ENCODE data around the gene PIK3C2G. TPM values are rescaled to one million over a fixed set of nuclear protein-coding genes. Genes with fewer than 3 reads are reported as not detected.

Gene PIK3C2G, protein sequence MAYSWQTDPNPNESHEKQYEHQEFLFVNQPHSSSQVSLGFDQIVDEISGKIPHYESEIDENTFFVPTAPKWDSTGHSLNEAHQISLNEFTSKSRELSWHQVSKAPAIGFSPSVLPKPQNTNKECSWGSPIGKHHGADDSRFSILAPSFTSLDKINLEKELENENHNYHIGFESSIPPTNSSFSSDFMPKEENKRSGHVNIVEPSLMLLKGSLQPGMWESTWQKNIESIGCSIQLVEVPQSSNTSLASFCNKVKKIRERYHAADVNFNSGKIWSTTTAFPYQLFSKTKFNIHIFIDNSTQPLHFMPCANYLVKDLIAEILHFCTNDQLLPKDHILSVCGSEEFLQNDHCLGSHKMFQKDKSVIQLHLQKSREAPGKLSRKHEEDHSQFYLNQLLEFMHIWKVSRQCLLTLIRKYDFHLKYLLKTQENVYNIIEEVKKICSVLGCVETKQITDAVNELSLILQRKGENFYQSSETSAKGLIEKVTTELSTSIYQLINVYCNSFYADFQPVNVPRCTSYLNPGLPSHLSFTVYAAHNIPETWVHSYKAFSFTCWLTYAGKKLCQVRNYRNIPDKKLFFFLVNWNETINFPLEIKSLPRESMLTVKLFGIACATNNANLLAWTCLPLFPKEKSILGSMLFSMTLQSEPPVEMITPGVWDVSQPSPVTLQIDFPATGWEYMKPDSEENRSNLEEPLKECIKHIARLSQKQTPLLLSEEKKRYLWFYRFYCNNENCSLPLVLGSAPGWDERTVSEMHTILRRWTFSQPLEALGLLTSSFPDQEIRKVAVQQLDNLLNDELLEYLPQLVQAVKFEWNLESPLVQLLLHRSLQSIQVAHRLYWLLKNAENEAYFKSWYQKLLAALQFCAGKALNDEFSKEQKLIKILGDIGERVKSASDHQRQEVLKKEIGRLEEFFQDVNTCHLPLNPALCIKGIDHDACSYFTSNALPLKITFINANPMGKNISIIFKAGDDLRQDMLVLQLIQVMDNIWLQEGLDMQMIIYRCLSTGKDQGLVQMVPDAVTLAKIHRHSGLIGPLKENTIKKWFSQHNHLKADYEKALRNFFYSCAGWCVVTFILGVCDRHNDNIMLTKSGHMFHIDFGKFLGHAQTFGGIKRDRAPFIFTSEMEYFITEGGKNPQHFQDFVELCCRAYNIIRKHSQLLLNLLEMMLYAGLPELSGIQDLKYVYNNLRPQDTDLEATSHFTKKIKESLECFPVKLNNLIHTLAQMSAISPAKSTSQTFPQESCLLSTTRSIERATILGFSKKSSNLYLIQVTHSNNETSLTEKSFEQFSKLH (N-terminal part only)
- total RNA-seq: under 1 TPM; 0.57 to 0.69 TPM

DNA sequence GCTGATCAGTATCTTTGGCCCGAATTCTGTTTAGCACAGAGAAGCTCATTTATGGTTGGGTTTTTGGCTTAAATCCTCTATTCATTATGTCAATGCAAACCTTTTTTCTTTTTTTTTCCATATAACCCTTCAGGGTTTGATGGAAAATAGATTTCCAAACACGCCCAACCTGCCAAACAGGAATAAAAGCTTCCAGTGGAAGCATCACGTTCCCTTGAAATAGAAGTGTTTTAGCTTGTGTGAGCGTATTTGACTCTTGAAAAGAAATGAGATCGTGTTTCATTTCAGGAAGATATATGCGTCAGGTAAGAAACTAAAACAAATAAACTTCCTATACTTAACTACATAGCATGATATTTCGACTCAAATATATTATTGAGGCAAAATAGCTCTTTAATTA is at the start of gene PIK3C2G:
PIK3C2G (plus strand) TSS at position 246 of the 400 bp plus-strand sequence. CDS start 20,564 bp downstream, outside the sequence.
- DNase-seq: no peak
- intact Hi-C loops (cut with DNase I): no loop called here
- Histone ChIP-seq H3K9ac (ENCODE audit: low read depth in 2 of 2, low read length in 2 of 2) (no peak within 1 kb of the TSS), H3K4me3 (no peak within 1 kb of the TSS), H3K9me3 (no peaks in the 10 kb centered on the region), H3K4me1 (no peaks in the 10 kb centered on the region), H3K27me3 (no peaks in the 10 kb centered on the region), H3K27ac (no peak within 1 kb of the TSS), H3K36me3 (no peaks in the 10 kb centered on the region)
- TF ChIP-seq, protein P1, sequence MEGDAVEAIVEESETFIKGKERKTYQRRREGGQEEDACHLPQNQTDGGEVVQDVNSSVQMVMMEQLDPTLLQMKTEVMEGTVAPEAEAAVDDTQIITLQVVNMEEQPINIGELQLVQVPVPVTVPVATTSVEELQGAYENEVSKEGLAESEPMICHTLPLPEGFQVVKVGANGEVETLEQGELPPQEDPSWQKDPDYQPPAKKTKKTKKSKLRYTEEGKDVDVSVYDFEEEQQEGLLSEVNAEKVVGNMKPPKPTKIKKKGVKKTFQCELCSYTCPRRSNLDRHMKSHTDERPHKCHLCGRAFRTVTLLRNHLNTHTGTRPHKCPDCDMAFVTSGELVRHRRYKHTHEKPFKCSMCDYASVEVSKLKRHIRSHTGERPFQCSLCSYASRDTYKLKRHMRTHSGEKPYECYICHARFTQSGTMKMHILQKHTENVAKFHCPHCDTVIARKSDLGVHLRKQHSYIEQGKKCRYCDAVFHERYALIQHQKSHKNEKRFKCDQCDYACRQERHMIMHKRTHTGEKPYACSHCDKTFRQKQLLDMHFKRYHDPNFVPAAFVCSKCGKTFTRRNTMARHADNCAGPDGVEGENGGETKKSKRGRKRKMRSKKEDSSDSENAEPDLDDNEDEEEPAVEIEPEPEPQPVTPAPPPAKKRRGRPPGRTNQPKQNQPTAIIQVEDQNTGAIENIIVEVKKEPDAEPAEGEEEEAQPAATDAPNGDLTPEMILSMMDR (IDR thresholded peaks at IDR 0.05): no peak

DNA sequence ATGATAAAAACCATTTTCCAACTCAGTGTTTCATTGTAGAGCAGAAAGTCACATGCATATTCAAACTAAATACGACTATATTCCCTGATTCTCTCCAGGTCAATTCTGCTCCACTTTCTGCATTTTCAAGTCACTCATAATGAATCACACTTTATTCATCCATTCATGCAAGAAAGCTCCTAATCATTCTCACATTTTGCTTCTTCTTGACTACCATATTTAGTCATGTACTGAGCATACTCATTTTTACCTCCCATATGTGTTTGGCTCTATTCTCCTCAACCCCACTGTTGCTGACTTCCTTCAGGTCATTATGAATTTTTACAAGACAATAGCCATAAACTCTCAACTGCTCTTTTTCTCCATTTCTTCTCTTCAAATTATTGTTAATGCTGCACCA is 43.4 kb upstream of the PIK3C2G start:
- Histone ChIP-seq H3K36me3 (no peaks in the 10 kb centered on the region), H3K9ac (ENCODE audit: low read depth in 2 of 2, low read length in 2 of 2) (no peak overlapping the region), H3K4me3 (no peak overlapping the region), H3K9me3 (no peaks in the 10 kb centered on the region), H3K27ac (no peak overlapping the region), H3K27me3 (no peaks in the 10 kb centered on the region), H3K4me1 (no peaks in the 10 kb centered on the region)
- TF ChIP-seq, protein P1 (IDR thresholded peaks at IDR 0.05): no peak
- intact Hi-C loops (cut with DNase I): no loop called here
- no peak for DNase-seq

DNA sequence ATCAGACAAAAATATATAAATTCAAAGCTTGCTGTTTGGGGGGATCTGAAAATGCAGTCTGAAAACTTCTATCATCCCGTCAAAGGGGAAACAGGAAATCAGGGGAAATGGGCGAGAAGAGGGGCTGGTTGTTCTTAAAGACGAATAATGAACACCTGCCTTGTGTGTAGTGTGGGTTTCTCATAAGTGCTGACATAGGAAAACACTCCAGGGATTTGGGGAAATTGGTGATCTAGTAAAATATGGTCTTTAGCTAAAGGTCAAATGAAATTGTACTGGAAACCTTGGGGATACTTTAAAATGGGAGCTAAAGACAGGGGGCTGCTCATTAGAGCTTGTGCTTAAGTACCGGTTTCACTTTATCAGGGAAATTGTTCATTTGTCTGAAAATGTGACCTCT is 39.6 kb upstream of the PIK3C2G start:
- no peak for DNase-seq
- no peaks in the 10 kb centered on the region for H3K9me3 ChIP-seq
- H3K36me3 ChIP-seq: no peaks in the 10 kb centered on the region
- no peak overlapping the region for H3K9ac ChIP-seq (ENCODE audit: low read depth in 2 of 2, low read length in 2 of 2)
- TF ChIP-seq, protein P1 (IDR thresholded peaks at IDR 0.05): no peak
- H3K27me3 ChIP-seq: no peaks in the 10 kb centered on the region
- no peak overlapping the region for H3K4me3 ChIP-seq
- no peak overlapping the region for H3K27ac ChIP-seq
- intact Hi-C loops (cut with DNase I): loop anchor here (5.0 kb wide), 1 partner anchor 84 kb away; no protein-coding TSS in a partner anchor
- no peaks in the 10 kb centered on the region for H3K4me1 ChIP-seq

DNA sequence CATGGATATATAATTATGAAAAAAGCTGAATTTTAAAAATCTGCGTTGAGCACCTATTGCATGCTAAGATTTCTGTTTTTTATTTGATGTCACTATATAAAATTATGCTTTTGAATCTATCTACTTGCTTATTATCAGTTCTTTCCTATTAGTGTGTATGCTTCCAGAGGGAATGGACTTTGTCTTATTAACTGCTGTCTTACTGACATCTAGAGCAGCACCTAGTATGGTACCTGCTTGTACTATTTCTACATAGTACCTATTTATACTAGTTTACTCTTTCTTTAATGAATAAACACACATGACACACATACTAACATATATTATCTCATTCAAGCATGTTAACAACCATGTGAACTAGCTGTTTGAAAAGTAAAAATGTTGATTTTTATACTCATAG is 38.6 kb upstream of the PIK3C2G start:
- no peaks in the 10 kb centered on the region for H3K9me3 ChIP-seq
- H3K27ac ChIP-seq: no peak overlapping the region
- intact Hi-C loops (cut with DNase I): loop anchor here (5.0 kb wide), 1 partner anchor 85 kb away; no protein-coding TSS in a partner anchor
- TF ChIP-seq, protein P1 (IDR thresholded peaks at IDR 0.05): no peak
- no peak overlapping the region for H3K9ac ChIP-seq (ENCODE audit: low read depth in 2 of 2, low read length in 2 of 2)
- no peak for DNase-seq
- no peaks in the 10 kb centered on the region for H3K36me3 ChIP-seq
- no peaks in the 10 kb centered on the region for H3K27me3 ChIP-seq
- no peak overlapping the region for H3K4me3 ChIP-seq
- no peaks in the 10 kb centered on the region for H3K4me1 ChIP-seq

DNA sequence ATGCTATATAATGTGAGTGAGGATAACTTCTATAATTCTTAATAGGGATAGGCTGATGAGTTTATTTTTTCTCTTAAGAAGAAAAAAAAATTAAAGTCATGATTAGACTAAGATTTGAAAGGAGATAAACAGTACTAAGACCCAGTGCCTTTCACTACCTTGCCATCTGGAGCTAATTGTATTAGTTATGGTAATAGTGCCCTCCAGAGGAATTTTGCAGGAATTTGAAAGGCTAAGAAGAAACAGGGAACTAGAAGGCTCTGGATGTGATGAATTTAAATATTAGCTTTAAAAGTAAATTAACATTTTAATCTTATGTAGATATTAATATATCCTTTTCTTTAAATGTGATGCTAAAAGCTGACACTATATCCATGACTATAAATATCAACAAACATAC is 36.6 kb upstream of the PIK3C2G start:
- no peak for DNase-seq

More for the DNA sequence above, 36.6 kb upstream of the PIK3C2G start:
- intact Hi-C loops (cut with DNase I): loop anchor here (5.0 kb wide), 1 partner anchor 87 kb away; no protein-coding TSS in a partner anchor
- Histone ChIP-seq H3K4me1 (no peaks in the 10 kb centered on the region), H3K27ac (no peak overlapping the region), H3K4me3 (no peak overlapping the region), H3K27me3 (no peaks in the 10 kb centered on the region), H3K9ac (ENCODE audit: low read depth in 2 of 2, low read length in 2 of 2) (no peak overlapping the region), H3K9me3 (no peaks in the 10 kb centered on the region), H3K36me3 (no peaks in the 10 kb centered on the region)
- TF ChIP-seq, protein P1 (IDR thresholded peaks at IDR 0.05): peak; percentile 22
